Activated gamma-delta T cell (primary cell): ENCODE data around the gene FOXP4.
"Not testable (repeated sequence)": the region's sequence is repeated elsewhere in the genome, so short reads cannot be mapped to it uniquely, and the experiment has no call there.

Experiments used
- DNase-seq: peaks from one replicate; lab custom pipeline; 2025; lab: John Stamatoyannopoulos, UW

FOXP4 gene

DNA sequence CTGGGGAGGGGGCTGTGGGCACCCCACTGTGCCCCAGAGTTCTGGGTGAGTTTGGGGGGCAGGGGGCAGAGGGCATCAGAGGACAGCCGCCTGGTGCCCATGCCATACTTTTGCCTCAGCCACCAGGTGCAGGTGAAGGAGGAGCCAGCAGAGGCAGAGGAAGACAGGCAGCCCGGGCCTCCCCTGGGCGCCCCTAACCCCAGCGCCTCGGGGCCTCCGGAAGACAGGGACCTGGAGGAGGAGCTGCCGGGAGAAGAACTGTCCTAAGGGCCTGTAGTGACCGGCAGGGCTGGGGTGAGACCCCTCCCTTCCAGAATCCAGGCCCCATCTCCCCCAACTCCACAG lies 52.5 kb downstream of the FOXP4 start:
- DNase-seq, result no peak

DNA sequence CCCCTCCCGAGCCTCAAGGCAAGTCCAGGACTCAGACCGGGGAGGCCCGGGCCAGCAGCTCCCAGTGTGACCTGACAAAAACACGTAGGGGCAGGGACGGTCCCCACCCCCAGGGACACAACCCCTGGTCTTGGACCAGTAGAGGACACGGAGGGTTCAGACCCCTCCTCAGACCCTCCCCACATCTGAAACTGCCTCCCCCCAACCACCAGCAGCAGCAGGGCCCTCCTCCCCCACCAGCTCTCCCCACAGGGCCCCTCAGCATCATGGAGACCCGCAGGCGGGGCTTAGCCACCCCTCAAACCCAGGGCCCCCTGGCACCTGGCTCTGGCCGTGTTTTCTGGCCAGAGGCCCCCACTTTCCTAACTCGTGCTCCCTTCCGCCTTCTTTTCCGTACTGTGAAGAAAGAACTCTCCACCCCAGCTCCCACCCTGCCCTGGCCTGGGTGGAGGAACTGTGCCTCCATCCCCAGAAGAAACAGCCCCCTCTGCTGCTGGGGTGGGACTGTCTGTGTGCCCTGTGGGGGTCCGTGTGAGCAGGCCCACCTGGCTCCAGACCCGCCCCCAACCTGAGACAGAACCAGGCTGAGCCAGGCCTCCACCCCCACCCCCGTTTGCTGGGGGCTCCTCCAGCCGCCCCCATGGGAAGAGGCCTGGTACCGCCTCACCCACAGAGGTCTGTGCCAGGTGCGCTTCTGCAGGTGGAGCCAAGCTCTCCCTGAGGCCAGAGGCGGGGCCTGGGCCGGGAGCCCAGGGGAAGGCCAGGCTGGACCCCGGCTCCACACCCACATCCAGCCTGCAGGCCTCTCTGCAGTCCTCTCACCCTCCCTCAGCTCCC lies 53.1 kb downstream of the FOXP4 start:
- no peak for DNase-seq

DNA sequence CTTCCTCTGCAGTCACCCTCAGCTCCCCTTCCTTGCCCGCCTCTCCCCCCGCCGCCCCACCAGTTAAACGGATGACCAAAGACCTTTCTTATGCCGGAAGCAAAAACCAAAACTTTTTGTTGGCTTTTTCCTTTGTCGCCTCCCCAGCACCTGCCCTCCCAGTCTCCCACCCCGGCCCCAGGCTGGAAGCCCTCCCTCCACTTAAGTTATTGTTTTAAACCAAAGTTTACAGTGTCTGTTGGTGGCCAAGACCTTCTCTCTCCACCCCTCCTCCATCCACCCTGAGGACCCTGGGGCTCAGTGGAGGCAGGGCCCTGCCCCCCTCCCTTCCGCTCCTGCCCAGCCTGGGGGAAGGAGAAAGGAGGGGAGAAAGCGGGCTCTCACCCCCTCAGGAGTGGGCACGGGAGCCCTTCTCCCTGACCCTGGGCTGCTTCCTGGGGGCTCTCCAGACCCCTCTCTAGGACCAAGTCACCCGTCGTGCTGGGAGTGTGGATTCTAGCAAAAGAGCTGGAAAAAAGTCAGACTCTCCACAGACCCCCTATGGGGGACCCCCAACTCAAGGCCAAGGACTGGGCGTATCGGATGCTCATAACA lies 53.8 kb downstream of the FOXP4 start:
- DNase-seq, result no peak

DNA sequence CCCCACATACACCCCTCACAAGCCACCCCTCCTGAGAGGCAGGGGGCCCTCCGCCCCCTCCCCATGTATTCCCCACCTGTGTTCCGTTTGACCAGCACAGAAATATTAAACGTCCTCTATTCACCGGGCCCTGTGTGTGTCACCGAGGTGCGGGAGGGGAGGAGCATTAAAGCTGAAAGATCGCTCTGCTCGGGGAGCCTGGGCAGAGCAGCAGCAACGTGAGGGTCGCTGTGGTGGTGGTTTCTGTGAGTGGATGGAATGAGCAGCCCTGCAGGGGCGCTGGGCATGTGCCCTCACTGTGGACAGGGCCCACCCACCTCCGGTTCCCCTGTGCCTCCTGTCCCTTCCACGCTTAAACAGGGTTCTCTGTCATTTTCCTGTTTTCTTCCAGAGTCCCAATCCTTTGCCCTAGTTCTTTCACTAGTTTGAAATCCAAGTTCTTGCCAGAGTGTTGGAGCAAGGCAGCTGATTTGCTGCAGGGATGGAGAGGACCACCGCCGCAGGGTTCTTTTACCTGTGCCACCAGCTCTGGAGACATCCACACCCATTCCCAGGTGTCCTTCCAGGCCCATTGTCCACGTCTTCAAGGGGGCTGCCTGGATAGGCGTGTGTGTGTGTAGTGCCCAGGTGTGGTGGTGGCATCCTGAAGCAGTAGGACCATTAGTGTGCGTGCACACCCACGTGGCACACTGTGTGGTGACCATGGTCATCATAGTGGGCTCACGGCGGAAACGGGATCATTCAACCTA lies 54.5 kb downstream of the FOXP4 start:
- no peak for DNase-seq

DNA sequence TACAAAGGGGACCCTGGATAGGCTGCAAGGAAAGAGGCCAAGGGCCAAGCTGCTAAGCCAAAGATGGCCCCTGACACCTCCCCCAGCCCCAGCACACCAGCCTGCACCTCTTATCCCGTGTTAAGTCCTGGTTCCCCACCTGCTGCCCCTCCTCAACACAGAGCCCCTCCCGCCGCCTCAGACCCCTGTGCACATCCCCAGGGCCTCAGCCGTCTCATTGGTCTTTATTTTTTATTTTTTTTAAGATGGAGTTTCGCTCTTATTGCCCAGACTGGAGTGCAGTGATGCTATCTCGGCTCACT lies 55.0 kb downstream of the FOXP4 start:
- DNase-seq, result no peak

DNA sequence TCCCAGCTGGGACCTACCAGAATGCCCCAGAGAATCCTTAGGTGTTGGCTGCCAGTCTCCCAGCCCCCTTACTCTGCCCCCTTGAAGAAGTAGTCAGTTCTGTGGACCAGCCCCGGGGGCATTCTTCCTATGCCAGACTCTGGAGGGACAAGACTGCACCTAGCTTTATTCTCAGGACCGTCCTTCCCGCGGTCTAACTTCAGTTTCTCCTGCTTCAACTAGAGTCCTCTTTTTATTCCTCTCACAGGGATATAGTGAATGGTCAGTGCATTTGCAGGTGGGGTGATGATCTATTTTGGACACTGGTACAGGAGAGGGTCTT lies 56.2 kb downstream of the FOXP4 start:
- no peak for DNase-seq

DNA sequence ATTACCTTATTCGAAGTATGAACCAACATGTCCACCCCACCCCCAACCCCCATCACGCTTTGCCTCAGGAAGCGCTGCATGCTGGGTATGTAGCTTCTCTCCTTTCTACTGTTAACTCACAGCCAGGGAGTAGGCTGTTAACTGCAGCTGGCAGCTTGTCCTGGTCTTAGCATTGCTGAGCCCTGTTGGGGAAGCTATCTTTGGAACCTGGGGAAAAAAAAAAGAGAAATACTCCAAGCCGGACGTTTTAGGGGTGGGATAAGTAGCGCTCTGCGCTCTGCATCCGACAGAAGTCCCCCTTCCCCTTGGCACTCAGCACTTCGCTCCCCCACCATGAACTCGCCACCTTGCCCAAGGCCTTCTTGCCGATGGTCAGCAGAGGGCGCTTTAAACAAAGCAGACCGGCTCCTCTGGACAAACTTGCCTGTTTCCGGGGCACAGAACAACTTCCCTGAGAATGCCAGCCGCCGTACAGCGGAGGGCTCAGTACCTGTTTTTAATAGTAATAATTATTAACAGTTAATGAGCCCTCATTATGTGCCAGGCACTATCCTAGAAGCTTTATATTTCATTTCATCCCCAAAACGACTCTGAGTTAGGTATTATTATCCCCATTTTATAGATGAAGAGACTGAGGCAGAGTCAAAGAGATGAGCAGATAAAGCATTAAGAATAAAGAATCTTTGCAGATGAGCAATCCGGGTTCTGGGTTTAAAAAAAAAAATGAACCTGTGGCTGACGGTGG lies 56.9 kb downstream of the FOXP4 start:
- no peak for DNase-seq

DNA sequence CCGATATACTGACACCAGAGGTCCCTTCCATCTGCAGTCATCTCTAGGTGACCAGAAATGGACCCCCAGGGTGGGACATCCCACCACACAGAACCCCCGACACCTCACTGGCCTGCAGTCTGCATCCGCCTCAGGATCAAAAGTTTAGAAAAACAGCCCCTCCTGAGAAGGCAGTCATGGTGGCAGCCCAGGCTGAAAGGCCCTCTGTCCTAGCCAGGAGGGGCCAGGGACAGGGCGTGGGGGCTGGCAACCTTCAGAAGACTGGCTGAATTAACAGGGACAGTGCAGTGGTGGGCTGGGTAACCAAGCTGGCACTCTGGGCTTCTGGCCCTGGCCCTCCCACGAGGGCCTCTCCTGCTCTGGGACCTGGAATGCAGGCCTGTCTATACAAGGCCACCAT lies 57.8 kb downstream of the FOXP4 start:
- DNase-seq, result no peak

DNA sequence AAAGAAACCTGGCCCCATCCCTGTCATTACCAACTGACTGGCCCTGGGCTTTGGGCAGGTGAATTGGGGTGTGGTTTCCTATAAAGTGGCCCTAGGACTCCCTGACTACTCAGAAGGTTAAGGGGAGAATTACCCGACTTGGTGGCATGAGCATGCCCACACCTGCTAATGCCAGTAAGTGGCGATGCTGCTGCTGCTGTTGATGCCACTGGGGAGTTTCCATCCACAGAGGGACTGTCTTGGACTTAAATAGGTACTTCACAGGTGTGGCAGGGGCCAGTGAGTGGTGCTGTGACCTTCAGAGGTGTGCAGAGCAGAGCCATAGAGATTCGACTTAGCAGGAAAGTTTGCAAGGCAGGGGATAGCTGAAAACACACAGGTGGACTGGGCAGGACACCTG lies 59.5 kb downstream of the FOXP4 start:
- no peak for DNase-seq

DNA sequence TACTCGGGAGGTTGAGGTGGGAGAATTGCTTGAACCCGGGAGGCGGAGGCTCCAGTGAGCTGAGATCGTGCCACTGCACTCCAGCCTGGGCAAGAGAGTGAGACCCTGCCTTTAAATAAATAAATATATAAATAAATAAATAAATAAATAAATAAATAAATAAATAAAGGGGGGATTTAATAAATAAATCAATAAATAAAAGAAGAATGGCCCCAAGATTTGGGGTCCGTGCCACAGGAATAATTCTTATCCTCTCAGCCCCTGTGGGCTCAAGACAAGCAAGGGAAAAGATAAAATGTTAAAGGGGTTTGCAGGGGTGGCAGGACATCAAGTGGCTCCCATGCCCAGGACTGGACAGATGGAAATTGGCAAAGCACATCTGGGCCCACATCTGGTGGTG lies 60.9 kb downstream of the FOXP4 start:
- no peak for DNase-seq

DNA sequence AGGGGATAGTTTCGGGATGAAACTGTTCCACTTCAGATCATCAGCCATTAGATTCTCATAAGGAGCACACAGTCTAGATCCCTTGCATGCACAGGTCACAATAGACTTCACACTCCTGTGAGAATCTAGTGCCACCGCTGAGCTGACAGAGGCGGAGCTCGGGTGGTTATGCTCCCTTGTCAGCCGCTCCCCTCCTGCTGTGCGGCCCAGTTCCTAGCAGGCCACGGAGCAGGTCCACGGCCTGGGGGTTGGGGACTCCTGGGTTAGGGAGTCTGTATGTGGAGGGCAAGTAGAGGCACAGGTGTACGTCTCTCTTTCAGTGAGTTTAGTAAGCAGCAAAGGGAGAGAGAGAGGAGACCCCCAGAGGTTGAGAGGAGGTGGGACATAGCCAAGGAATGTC lies 61.6 kb downstream of the FOXP4 start:
- no peak for DNase-seq

DNA sequence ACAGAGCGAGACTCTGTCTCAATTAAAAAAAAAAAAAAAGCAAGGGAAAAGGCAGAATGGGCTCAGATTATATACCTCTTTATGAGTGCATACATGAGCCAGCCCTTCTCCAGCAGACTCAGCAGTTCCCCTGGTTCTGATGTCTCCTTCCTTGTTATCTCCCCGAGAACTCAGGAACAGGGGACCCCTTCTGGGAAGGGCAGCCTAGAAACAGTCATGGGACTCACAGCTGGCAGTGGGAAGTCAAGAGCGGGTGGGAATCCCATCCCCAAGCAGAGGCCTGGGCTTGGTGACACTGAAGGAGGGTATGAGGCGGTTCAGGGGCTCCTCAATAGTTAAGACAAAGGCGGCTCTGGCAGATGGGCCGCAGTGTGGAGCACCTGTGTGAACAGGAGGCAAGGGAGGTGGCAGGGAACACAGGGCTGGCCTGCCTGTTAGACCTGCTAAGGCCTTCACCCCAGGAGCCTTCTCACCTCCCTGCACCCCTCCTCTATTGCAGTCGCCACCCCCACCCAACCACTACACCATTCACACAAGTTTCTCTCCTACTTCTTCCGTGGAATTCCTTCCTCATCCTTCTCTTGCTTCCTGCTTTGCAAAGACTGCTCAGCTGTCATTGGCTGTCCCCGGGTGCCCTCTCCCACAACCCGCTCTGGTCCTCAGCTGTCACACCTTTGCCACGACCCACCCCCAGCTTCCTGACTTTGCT lies 62.4 kb downstream of the FOXP4 start:
- DNase-seq, result no peak

DNA sequence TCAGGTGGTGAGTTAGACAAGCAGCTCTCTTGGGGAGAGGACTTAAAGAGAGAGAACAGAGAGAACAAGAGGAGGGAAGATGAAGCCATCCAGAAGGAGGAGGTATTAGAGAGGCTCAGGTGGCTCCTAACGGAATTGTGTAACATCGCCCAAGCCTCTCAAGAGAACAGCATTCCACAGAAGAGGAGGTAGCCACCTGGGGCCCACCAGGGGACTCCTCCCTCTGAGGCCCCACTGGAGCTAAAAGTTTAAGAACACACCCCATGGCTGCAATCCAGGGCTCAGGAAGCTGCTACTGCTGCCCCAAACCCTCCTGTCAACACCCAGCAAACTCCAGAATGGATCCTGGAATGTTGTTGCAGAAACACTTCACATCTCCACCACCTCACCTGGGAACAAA lies 68.5 kb downstream of the FOXP4 start:
- no peak for DNase-seq

DNA sequence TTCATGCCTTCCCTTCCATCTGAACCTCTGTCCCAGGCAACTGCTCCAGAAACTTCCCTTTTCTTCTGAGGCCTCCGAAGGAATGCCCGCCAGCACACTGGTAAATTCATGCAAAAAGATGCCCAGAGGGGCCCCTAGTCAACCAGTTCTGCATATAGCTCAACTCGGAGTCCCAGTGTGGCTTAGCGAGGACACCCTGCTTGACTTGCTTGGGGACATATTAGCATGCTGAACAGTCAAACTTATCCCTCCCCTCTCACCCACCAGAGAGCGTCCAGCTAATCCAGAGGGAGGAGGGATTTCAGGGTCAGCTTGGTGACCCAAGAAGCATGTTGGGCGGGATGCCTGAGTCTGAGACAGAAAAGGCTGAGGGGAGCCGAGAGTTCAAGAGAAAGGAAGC lies 69.1 kb downstream of the FOXP4 start:
- no peak for DNase-seq

DNA sequence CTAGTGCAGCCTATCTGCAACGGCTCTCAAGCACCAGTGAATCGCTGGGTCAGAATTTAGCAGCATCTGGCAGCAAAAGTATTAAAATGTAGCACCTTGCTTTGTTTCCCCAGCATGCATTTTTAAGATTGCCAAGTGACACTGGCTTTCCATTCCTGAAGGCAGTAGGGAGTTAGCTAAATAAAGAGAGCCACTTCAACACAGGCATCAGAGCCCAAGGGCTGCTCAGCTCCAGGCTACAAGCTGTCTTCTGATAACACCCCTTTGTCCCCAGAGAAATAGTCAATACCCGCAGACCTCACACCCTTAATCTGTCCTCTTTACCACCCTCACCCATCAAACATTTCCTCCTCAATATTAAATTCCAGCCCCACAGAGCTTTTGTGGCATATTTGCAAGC lies 72.4 kb downstream of the FOXP4 start:
- no peak for DNase-seq

DNA sequence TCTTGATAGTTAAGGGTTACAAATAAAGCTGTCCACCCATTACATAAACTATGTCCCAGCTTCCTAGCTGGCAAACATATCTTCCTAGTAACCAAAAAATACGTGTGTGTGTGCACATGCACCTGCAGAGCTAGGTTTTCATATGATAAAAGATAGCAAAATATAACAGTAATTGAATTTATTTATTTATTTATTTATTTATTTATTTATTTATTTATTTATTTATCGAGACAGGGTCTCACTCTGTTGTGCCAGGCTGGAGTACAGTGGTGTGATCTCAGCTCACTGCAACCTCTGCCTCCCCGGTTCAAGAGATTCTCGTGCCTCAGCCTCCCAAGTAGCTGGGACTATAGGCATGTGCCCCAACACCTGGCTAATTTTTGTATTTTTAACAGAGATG lies 73.0 kb downstream of the FOXP4 start:
- DNase-seq, result not testable (repeated sequence)

DNA sequence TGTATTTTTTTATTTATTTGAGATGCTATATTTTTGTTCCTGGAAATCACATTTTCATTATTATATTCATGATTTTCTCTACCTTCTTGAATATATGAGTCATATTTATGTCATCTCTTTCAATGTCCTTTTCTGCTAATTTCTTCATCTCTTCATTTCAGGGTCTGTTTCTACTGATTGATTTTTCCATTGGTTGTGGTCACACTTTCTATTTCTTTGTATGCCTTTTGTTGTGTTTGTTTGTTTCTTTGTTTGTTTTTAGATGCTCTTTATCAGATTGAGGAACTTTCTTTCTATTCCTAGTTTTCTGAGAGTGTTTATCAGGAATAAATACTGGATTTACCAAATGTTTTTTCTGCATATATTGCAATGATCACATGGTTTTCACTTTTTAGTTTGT lies 75.2 kb downstream of the FOXP4 start:
- DNase-seq, result no peak

DNA sequence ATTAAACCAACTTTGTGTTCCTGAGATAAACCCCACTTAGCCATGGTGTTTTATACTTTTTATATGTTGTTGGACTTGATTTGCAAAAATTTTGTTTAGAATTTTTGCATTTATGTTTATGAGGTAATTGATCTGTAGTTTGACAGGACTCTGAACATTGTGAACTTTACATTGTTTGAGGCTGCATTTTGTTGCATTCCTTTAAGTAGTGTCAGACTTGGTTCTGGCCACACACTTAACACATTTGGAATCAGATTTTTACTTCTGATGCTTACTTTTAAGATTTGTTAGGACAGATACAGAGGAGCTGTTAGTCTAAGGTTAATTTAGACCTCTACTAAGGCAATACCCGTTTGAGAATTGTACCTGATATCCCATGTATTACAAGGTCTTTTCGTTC lies 75.6 kb downstream of the FOXP4 start:
- no peak for DNase-seq

DNA sequence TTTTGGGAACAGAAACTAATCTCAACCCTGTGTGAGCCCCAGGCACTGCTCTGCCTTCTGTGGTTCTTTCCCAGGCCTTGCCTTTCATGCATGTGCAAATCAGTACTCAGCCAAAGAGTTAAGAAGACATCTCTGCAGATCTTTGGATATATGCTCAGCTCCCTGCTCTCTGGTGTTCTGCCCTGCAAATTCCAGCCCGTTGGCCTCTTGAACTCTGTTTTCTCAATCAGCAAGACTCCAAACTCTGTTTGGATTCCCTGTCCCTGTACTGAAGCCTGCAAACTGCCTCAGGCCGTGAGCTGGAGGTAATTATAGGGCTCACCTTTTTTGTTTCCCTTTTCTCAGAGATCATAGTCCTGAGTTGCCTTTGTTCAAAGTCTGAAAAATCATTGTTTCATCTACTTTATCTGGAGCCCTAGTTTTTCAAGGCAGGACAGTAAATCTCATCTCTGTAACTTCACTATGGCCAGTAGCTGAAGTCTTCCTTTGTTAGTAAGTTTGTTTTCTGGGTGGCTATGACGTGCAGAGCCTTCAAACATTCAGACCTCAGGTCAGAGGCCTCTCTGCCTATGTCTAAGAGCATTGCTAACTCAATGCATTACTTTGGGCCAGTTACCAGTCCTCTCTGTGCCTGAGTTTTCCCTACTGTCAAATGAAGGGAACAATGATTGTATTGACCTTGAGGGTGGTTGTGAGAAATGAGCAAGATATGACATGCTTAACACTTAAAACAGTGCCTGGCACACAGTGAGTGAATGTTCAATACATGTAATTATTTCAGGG lies 76.2 kb downstream of the FOXP4 start:
- no peak for DNase-seq

DNA sequence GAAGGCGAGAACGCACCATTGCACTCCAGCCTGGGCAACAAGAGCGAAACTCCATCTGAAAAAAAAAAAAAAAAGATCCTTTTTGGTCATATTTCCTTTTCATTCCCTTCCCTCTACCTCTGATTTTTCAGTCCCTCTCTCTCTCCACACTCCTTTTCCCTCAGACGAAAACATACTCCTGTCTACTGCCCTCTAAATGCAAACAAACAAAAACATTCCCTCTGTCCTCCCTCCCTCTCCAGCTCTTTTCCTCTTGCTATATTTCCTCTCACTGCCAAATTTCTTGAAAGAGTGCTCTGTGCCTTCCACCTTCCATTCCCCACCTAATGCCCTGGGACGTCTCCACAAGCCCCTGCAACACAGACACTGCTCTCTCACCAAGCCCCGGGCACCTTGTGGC lies 77.1 kb downstream of the FOXP4 start:
- no peak for DNase-seq

DNA sequence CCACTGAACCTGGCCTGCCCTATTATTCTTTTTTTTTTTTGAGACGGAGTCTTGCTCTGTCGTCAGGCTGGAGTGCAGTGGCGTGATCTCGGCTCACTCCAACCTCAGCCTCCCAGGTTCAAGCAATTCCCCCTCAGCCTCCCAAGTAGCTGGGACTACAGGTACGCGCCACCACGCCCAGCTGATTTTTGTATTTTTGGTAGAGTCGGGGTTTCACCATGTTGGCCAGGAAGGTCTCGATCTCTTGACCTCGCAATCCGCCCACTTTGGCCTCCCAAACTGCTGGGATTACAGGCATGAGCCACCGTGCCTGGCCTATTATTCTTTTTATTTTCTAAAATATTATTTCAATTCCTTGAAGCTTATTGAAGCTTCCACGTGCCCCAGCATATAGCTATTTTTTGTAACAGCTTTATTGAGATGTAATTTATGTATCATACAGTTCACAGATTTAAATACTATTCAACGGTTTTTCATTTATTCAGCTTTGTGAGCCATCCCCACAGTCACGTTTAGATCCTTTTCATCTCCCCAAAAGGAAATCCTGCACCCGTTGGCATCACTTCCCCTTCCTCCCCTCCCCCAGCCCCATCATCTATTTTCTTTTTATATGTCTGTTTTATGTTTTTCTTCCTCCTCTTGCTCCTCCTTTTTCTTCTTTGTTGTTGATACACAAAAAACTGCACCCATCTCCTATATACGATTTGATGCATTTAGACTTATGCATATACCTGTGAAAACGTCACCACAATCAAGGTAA lies 78.6 kb downstream of the FOXP4 start:
- DNase-seq, result no peak
